ENCODE results near the gene MRC1.

DNA sequence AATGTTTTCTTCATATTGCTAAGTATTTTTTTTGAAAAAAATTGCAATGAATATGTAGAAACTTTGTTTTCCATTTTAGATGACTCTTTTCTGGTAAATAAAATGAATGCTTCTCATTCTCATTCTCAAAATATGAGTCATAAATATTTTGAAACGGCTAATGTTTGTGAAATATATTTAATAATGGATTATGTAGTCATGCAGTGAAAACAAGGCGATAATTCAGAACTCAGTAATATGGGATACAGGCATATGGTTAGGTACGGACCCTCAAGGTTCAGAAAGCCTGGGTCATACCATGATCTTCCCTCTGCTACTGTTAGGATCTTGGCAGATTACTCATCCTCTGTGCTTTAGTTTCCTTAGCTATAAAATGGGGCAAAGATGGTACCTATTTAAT, 96.3 kb downstream of the MRC1 start:
- TF ChIP-seq, protein P1, sequence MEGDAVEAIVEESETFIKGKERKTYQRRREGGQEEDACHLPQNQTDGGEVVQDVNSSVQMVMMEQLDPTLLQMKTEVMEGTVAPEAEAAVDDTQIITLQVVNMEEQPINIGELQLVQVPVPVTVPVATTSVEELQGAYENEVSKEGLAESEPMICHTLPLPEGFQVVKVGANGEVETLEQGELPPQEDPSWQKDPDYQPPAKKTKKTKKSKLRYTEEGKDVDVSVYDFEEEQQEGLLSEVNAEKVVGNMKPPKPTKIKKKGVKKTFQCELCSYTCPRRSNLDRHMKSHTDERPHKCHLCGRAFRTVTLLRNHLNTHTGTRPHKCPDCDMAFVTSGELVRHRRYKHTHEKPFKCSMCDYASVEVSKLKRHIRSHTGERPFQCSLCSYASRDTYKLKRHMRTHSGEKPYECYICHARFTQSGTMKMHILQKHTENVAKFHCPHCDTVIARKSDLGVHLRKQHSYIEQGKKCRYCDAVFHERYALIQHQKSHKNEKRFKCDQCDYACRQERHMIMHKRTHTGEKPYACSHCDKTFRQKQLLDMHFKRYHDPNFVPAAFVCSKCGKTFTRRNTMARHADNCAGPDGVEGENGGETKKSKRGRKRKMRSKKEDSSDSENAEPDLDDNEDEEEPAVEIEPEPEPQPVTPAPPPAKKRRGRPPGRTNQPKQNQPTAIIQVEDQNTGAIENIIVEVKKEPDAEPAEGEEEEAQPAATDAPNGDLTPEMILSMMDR (IDR thresholded peaks at IDR 0.05), result no peak
- no peak for TF ChIP-seq POLR2A (IDR thresholded peaks at IDR 0.05)
